ENCODE measurements around the gene RIPOR3.
A peak's percentile ranks its signal among the peaks of the same experiment; 100 is the strongest.
"Not testable (repeated sequence)": the region's sequence is repeated elsewhere in the genome, so short reads cannot be mapped to it uniquely, and the experiment has no call there.

RIPOR3 gene

GRCh38 chr20:50676858-50677257, 14.5 kb downstream of the RIPOR3 start:
- DNase-seq, result no peak

- DNase-seq, result not testable (repeated sequence)
Observed at GRCh38 chr20:50676377-50676731, 15.0 kb downstream of the RIPOR3 start.

- DNase-seq, result no peak
Observed at GRCh38 chr20:50675671-50676376, 15.5 kb downstream of the RIPOR3 start.

GRCh38 chr20:50674138-50674825, 17.1 kb downstream of the RIPOR3 start:
- no peak for DNase-seq

GRCh38 chr20:50673466-50674137, 17.7 kb downstream of the RIPOR3 start:
- DNase-seq, result no peak

- no peak for DNase-seq
Observed at GRCh38 chr20:50673146-50673465, 18.2 kb downstream of the RIPOR3 start.

GRCh38 chr20:50672400-50673145, 18.8 kb downstream of the RIPOR3 start:
- no peak for DNase-seq

GRCh38 chr20:50671626-50672025, 19.7 kb downstream of the RIPOR3 start:
- no peak for DNase-seq

- not testable (repeated sequence) for DNase-seq
Observed at GRCh38 chr20:50671010-50671409, 20.3 kb downstream of the RIPOR3 start.

GRCh38 chr20:50670126-50670862, 21.0 kb downstream of the RIPOR3 start:
- no peak for DNase-seq

GRCh38 chr20:50668798-50669197, 22.5 kb downstream of the RIPOR3 start:
- DNase-seq, result no peak

GRCh38 chr20:50668326-50668725, 23.0 kb downstream of the RIPOR3 start:
- no peak for DNase-seq

GRCh38 chr20:50666709-50667298, 24.5 kb downstream of the RIPOR3 start:
- no peak for DNase-seq

- no peak for DNase-seq
Observed at GRCh38 chr20:50664254-50664653, 27.1 kb downstream of the RIPOR3 start.

- peak; percentile 2 for DNase-seq
Observed at GRCh38 chr20:50663095-50663821, 28.1 kb downstream of the RIPOR3 start.

GRCh38 chr20:50659975-50660670, 31.2 kb downstream of the RIPOR3 start:
- no peak for DNase-seq

GRCh38 chr20:50658804-50659380, 32.5 kb downstream of the RIPOR3 start:
- no peak for DNase-seq

GRCh38 chr20:50655311-50655880, 35.9 kb downstream of the RIPOR3 start:
- no peak for DNase-seq

GRCh38 chr20:50654904-50655303, 36.4 kb downstream of the RIPOR3 start:
- DNase-seq, result no peak

GRCh38 chr20:50652702-50653294, 38.5 kb downstream of the RIPOR3 start:
- DNase-seq, result peak; percentile 34

Data from GF-D8 (cell line).